ENCODE data around the gene TMIE. TPM values are rescaled to one million over a fixed set of nuclear protein-coding genes. Genes with fewer than 3 reads are reported as not detected.

The TMIE gene
- total and polyA plus RNA-seq, 2 of the 13 experiments (the other 11 are each of a cell fraction or from before 2014, with no cell fraction given), result not detected

DNA sequence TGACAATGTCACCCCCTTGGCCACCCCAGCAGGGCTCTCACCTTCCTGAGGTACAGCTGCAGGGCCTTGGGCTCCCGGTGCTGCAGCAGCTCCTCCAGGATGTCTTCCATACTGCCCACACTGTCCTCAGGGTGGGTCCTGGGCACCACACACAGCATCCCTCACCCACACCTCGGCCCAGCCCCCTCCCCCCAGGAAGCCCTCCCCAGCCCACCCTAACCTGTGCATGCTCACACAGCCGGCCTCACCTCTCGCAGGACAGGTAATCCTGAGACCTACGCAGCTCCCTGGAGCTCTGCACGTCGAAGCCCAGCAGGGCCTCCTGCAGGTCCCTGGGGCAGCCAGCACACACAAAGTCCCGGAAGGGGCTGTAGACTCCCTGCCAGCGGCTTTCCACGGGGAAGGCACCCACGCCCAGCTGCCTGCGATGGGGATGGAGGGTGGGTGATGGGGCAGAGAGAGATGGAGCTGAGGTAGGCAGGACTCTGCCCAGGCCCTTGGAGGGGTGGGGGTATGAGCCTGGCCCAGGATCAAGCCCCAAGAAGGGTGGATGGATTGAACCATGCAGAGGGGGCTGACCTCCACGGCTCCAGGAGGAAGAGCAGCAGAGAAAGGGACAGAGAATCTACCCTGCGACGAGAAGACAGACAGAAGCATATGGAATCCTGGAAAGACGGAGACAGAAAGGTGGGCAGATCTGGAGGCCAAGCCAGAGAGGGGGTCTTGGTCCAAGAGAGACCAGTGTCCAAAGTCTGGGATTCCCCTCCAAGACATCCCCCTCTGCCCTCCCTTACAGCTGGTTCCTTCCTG lies 24.4 kb upstream of the TMIE start:
- no peak overlapping the region for H3K9ac ChIP-seq (ENCODE audit: insufficient read depth, low read depth, low read length)
- no peak overlapping the region for H3K27ac ChIP-seq (ENCODE audit: extremely low read length, insufficient read depth, low read length)
- no peak overlapping the region for H2AFZ ChIP-seq (ENCODE audit: low read length)
- H3K9me3 ChIP-seq (ENCODE audit: low read length), result no peaks in the 10 kb centered on the region
- no peaks in the 10 kb centered on the region for H4K20me1 ChIP-seq (ENCODE audit: insufficient read depth, low read length)
- H3K4me3 ChIP-seq (replicated peaks in 1 of 3; ENCODE audit: insufficient read depth in 1 of 3, low read depth in 2 of 3, low read length in 3 of 3), result no peak overlapping the region
- ATAC-seq (no peak), DNase-seq (ENCODE audit: low spot score) (no peak), FAIRE-seq (no peak)
- no peak for TF ChIP-seq ZNF256 (CRISPR knock-in tag; conservative IDR thresholded peaks at IDR 0.05)
- no peak for TF ChIP-seq ZNF607 (CRISPR knock-in tag; IDR thresholded peaks at IDR 0.05; ENCODE audit: borderline replicate concordance)
- intact Hi-C loops (cut with micrococcal nuclease; ENCODE audit: unreplicated experiment), result no loop called here
- BruUV-seq (replicated peaks), result no TSS peak
- no peaks in the 10 kb centered on the region for H3K4me1 ChIP-seq (ENCODE audit: insufficient read depth, low read length)
- ChIA-PET CTCF (ENCODE audit: low intra/inter-chr PET ratio, low total read pairs) (no interaction called here), POLR2A (no interaction called here)
- 35% methylated on average over 12 of the region's 16 CpGs for WGBS (ENCODE audit: low lambda C conversion rate)
- H3K79me2 ChIP-seq (ENCODE audit: insufficient read depth, low read length), result no peaks in the 10 kb centered on the region
- in situ Hi-C loops (cut with HindIII; ENCODE audit: extremely low pct_ligation_motif_present, low pct_unique_long_range_greater_than_20kb), result no loop called here
- no peaks in the 10 kb centered on the region for H3K36me3 ChIP-seq (replicated peaks in 1 of 2; ENCODE audit: control insufficient read depth in 1 of 2, insufficient read depth in 2 of 2, low read length in 2 of 2)
- no peak overlapping the region for H3K4me2 ChIP-seq (ENCODE audit: low read depth, low read length)
- peaks cover 0 to 48% of the 10 kb centered on the region in 2 experiments; a peak in 4 of 5 replicates for H3K27me3 ChIP-seq (ENCODE audit: control insufficient read depth in 1 of 2, insufficient read depth in 2 of 2, low read length in 2 of 2)

- Histone ChIP-seq H2AFZ (ENCODE audit: low read length) (no peak overlapping the region), H3K36me3 (replicated peaks in 1 of 2; ENCODE audit: control insufficient read depth in 1 of 2, insufficient read depth in 2 of 2, low read length in 2 of 2) (no peaks in the 10 kb centered on the region), H3K4me1 (ENCODE audit: insufficient read depth, low read length) (no peaks in the 10 kb centered on the region), H3K9me3 (ENCODE audit: low read length) (no peaks in the 10 kb centered on the region), H3K4me2 (ENCODE audit: low read depth, low read length) (no peak overlapping the region), H3K27ac (ENCODE audit: extremely low read length, insufficient read depth, low read length) (no peak overlapping the region), H3K9ac (ENCODE audit: insufficient read depth, low read depth, low read length) (no peak overlapping the region), H4K20me1 (ENCODE audit: insufficient read depth, low read length) (no peaks in the 10 kb centered on the region), H3K79me2 (ENCODE audit: insufficient read depth, low read length) (no peaks in the 10 kb centered on the region), H3K27me3 (ENCODE audit: control insufficient read depth in 1 of 2, insufficient read depth in 2 of 2, low read length in 2 of 2) (peaks cover 0 to 49% of the 10 kb centered on the region in 2 experiments; a peak in 4 of 5 replicates), H3K4me3 (replicated peaks in 1 of 3; ENCODE audit: insufficient read depth in 1 of 3, low read depth in 2 of 3, low read length in 3 of 3) (no peak overlapping the region)
- BruUV-seq (replicated peaks), result no TSS peak
- in situ Hi-C loops (cut with HindIII; ENCODE audit: extremely low pct_ligation_motif_present, low pct_unique_long_range_greater_than_20kb) (no loop called here), intact Hi-C loops (cut with micrococcal nuclease; ENCODE audit: unreplicated experiment) (no loop called here)
- TF ChIP-seq PHF20 (CRISPR knock-in tag; IDR thresholded peaks at IDR 0.05), result no peak
- TF ChIP-seq TFDP2 (CRISPR knock-in tag; IDR thresholded peaks at IDR 0.05), result no peak
- POLR2A ChIA-PET, result no interaction called here
- WGBS (ENCODE audit: low lambda C conversion rate), result 65% methylated on average over 2 of the region's 6 CpGs
- FAIRE-seq, result no peak
- CTCF ChIA-PET (ENCODE audit: low intra/inter-chr PET ratio, low total read pairs), result no interaction called here
- DNase-seq (ENCODE audit: low spot score), result no peak
- ATAC-seq, result no peak
These were observed 23.8 kb upstream of the TMIE start for GRCh38 chr3:46677411-46677726.
